Ishikawa (cell line): ENCODE results near the gene SMIM32.

Experiments
- CEBPB ChIP-seq: IDR thresholded peaks from 2 replicates; pipeline ENCODE4 v1.6.1; 2012
- NFIC ChIP-seq: IDR thresholded peaks from 2 replicates; pipeline ENCODE4 v1.6.1; 2012
- YY1 ChIP-seq: IDR thresholded peaks from 2 replicates; pipeline ENCODE4 v1.6.1; 2012; ENCODE audit warnings: low read depth
- TF ChIP-seq, protein P1 (sequence below): IDR thresholded peaks from 2 replicates; pipeline ENCODE4 v1.6.1; 2012; ENCODE audit warnings: low read depth, mild to moderate bottlenecking
- TF ChIP-seq, protein P2 (sequence below): IDR thresholded peaks from 2 replicates; pipeline ENCODE4 v1.6.1; 2012
- TF ChIP-seq, protein P3 (sequence below): IDR thresholded peaks from 2 replicates; pipeline ENCODE4 v1.6.1; 2012

GRCh38 chr5:136232316-136232715 lies 39.4 kb upstream of the SMIM32 start:
- TF ChIP-seq, protein P1, sequence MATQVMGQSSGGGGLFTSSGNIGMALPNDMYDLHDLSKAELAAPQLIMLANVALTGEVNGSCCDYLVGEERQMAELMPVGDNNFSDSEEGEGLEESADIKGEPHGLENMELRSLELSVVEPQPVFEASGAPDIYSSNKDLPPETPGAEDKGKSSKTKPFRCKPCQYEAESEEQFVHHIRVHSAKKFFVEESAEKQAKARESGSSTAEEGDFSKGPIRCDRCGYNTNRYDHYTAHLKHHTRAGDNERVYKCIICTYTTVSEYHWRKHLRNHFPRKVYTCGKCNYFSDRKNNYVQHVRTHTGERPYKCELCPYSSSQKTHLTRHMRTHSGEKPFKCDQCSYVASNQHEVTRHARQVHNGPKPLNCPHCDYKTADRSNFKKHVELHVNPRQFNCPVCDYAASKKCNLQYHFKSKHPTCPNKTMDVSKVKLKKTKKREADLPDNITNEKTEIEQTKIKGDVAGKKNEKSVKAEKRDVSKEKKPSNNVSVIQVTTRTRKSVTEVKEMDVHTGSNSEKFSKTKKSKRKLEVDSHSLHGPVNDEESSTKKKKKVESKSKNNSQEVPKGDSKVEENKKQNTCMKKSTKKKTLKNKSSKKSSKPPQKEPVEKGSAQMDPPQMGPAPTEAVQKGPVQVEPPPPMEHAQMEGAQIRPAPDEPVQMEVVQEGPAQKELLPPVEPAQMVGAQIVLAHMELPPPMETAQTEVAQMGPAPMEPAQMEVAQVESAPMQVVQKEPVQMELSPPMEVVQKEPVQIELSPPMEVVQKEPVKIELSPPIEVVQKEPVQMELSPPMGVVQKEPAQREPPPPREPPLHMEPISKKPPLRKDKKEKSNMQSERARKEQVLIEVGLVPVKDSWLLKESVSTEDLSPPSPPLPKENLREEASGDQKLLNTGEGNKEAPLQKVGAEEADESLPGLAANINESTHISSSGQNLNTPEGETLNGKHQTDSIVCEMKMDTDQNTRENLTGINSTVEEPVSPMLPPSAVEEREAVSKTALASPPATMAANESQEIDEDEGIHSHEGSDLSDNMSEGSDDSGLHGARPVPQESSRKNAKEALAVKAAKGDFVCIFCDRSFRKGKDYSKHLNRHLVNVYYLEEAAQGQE = no peak
- TF ChIP-seq, protein P2, sequence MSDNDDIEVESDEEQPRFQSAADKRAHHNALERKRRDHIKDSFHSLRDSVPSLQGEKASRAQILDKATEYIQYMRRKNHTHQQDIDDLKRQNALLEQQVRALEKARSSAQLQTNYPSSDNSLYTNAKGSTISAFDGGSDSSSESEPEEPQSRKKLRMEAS = no peak
- TF ChIP-seq NFIC = no peak
- TF ChIP-seq, protein P3, sequence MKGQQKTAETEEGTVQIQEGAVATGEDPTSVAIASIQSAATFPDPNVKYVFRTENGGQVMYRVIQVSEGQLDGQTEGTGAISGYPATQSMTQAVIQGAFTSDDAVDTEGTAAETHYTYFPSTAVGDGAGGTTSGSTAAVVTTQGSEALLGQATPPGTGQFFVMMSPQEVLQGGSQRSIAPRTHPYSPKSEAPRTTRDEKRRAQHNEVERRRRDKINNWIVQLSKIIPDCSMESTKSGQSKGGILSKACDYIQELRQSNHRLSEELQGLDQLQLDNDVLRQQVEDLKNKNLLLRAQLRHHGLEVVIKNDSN = no peak
- no peak for TF ChIP-seq CEBPB
- no peak for TF ChIP-seq YY1
